HL-60 (cell line): ENCODE results near the gene SAC3D1.

Source experiments
- CTCF ChIP-seq: IDR thresholded peaks from one replicate; pipeline ENCODE4 v1.5.1; 2011; ENCODE audit warnings: low read length, control low read depth, inconsistent platforms; ENCODE audit not compliant: insufficient read depth
- GABPA ChIP-seq: IDR thresholded peaks from 2 replicates; pipeline ENCODE4 v1.6.1; 2012; ENCODE audit warnings: low read depth

GRCh38 chr11:65058012-65058411 is 17.0 kb downstream of the SAC3D1 start:
- TF ChIP-seq GABPA (no peak), CTCF (no peak)
